ENCODE results near the gene C19orf38. TPM values are rescaled to one million over a fixed set of nuclear protein-coding genes. Genes with fewer than 3 reads are reported as not detected.
"Not testable (repeated sequence)": the region's sequence is repeated elsewhere in the genome, so short reads cannot be mapped to it uniquely, and the experiment has no call there.

The C19orf38 gene
- total RNA-seq, 2 donors from 2014 or later: 2.4 to 3.5 TPM

GRCh38 chr19:10836479-10837330 is 11.5 kb upstream of the C19orf38 start:
- H3K36me3 ChIP-seq: no peaks in the 10 kb centered on the region
- ATAC-seq (ENCODE audit: insufficient number of reproducible peaks, low FRiP score, low read depth) (peak; percentile 7), DNase-seq (ENCODE audit: low spot score) (peak; percentile 54)
- H3K27me3 ChIP-seq (replicated peaks; ENCODE audit: insufficient read depth): no peaks in the 10 kb centered on the region
- no peaks in the 10 kb centered on the region for H3K9me3 ChIP-seq
- H3K4me3 ChIP-seq: peak overlapping the region; percentile 93
- H3K4me1 ChIP-seq (ENCODE audit: control insufficient read depth in 1 of 2, low read depth in 2 of 2): peaks cover 0 to 7% of the 10 kb centered on the region in 2 donors
- TF ChIP-seq CTCF (IDR thresholded peaks at IDR 0.05): no peak
- H3K27ac ChIP-seq: peak overlapping the region; percentile 99

- H3K9me3 ChIP-seq; H3K27me3 ChIP-seq (replicated peaks; ENCODE audit: insufficient read depth); DNase-seq (ENCODE audit: low spot score); H3K36me3 ChIP-seq; H3K4me1 ChIP-seq (ENCODE audit: control insufficient read depth in 1 of 2, low read depth in 2 of 2); ATAC-seq (ENCODE audit: insufficient number of reproducible peaks, low FRiP score, low read depth); H3K4me3 ChIP-seq; H3K27ac ChIP-seq: not testable (repeated sequence)
Measured at GRCh38 chr19:10837649-10838048, 10.6 kb upstream of the C19orf38 start.

GRCh38 chr19:10838377-10838776 is 9.8 kb upstream of the C19orf38 start:
- peaks cover 0 to 7% of the 10 kb centered on the region in 2 donors for H3K4me1 ChIP-seq (ENCODE audit: control insufficient read depth in 1 of 2, low read depth in 2 of 2)
- no peaks in the 10 kb centered on the region for H3K27me3 ChIP-seq (replicated peaks; ENCODE audit: insufficient read depth)
- no peaks in the 10 kb centered on the region for H3K9me3 ChIP-seq
- no peak overlapping the region for H3K27ac ChIP-seq
- no peaks in the 10 kb centered on the region for H3K36me3 ChIP-seq
- DNase-seq (ENCODE audit: low spot score) (no peak), ATAC-seq (ENCODE audit: insufficient number of reproducible peaks, low FRiP score, low read depth) (no peak)
- no peak for TF ChIP-seq CTCF (IDR thresholded peaks at IDR 0.05)
- no peak overlapping the region for H3K4me3 ChIP-seq

- H3K4me1 ChIP-seq (ENCODE audit: control insufficient read depth in 1 of 2, low read depth in 2 of 2): peaks cover 0 to 7% of the 10 kb centered on the region in 2 donors
Measured at GRCh38 chr19:10839114-10840050, 8.8 kb upstream of the C19orf38 start.

GRCh38 chr19:10842788-10843187 is 5.4 kb upstream of the C19orf38 start:
- H3K9me3 ChIP-seq: no peaks in the 10 kb centered on the region
- ATAC-seq (ENCODE audit: insufficient number of reproducible peaks, low FRiP score, low read depth) (no peak), DNase-seq (ENCODE audit: low spot score) (no peak)
- no peaks in the 10 kb centered on the region for H3K27me3 ChIP-seq (replicated peaks; ENCODE audit: insufficient read depth)
- H3K36me3 ChIP-seq: no peaks in the 10 kb centered on the region
- no peak overlapping the region for H3K27ac ChIP-seq
- H3K4me1 ChIP-seq (ENCODE audit: control insufficient read depth in 1 of 2, low read depth in 2 of 2): no peaks in the 10 kb centered on the region
- H3K4me3 ChIP-seq: no peak overlapping the region
- no peak for TF ChIP-seq CTCF (IDR thresholded peaks at IDR 0.05)

More at GRCh38 chr19:10839114-10840050, 8.8 kb upstream of the C19orf38 start:
- TF ChIP-seq CTCF (IDR thresholded peaks at IDR 0.05): no peak
- no peaks in the 10 kb centered on the region for H3K27me3 ChIP-seq (replicated peaks; ENCODE audit: insufficient read depth)
- no peaks in the 10 kb centered on the region for H3K9me3 ChIP-seq
- DNase-seq (ENCODE audit: low spot score): no peak
- no peak for ATAC-seq (ENCODE audit: insufficient number of reproducible peaks, low FRiP score, low read depth)
- H3K4me3 ChIP-seq: no peak overlapping the region
- no peaks in the 10 kb centered on the region for H3K36me3 ChIP-seq
- H3K27ac ChIP-seq: no peak overlapping the region
